K562 (cell line): Measurements from ENCODE around the gene PIK3R1. TPM values are rescaled to one million over a fixed set of nuclear protein-coding genes. Genes with fewer than 3 reads are reported as not detected.

Experiments
- ATAC-seq: fragments of 200-7000 bp; cut with Tn5 transposase; 3 replicates; pipeline ENCODE4 v1.9.1; 2020; ENCODE audit warnings: moderate library complexity
- BruUV-seq: library from RNA; stranded (reverse); fragments of 400-500 nt; replicated peaks from 2 replicates; lab custom pipeline; 2021; lab: Mats Ljungman, UMichigan
- CTCF ChIA-PET: fragments of 300-600 bp; formaldehyde crosslinking; extraction: SDS; loops from one replicate; lab custom pipeline; 2021; ENCODE audit warnings: low intra/inter-chr PET ratio; lab: Yijun Ruan, JAX
- POLR2A ChIA-PET: fragments of 300-600, 350-650 bp; sonication (Branson Sonifier 250); formaldehyde crosslinking; extraction: SDS; loops from one replicate; lab custom pipeline; 2021; ENCODE audit warnings: antibody characterized with exemption, inconsistent platforms; lab: Yijun Ruan, JAX
- DNase-seq, 4 experiments: peaks; one replicate each; pipeline versions ENCODE4 v3.0.0 to v3.0.0-alpha.2; 2011 to 2018; ENCODE audit warnings: low spot score in 3 of 4, mixed read lengths in 3 of 4; ENCODE audit errors: extremely low read depth in 1 of 4
- FAIRE-seq: peaks from 2 replicates; lab custom pipeline; 2011; peaks lifted over from hg19 to GRCh38; lab: Jason Lieb, UNC
- H2AFZ ChIP-seq: 2 replicates; pipeline ENCODE4 v1.6.0; 2011; ENCODE audit warnings: low read depth, low read length, control low read depth, inconsistent platforms
- H3K27ac ChIP-seq: fragments of 200-600 bp; 3 replicates; pipeline ENCODE4 v1.8.0; 2011; ENCODE audit warnings: low read depth, mild to moderate bottlenecking, control low read depth, inconsistent platforms, low read length, moderate library complexity, mixed read lengths; ENCODE audit errors: extremely low read depth
- H3K27me3 ChIP-seq, 2 experiments: fragments of 300-600 bp in 1 of 2; 2 replicates in 1 of 2; 3 replicates in 1 of 2; pipeline versions ENCODE4 v1.6.0 to v1.8.0; 2011; ENCODE audit warnings: inconsistent platforms in 2 of 2, low read length in 2 of 2, mild to moderate bottlenecking in 1 of 2, mixed read lengths in 1 of 2, moderate library complexity in 1 of 2; ENCODE audit not compliant: control insufficient read depth in 2 of 2, insufficient read depth in 2 of 2
- H3K36me3 ChIP-seq: fragments of 300-600 bp; 3 replicates; pipeline ENCODE4 v1.8.0; 2011; ENCODE audit warnings: mild to moderate bottlenecking, low read length, inconsistent platforms; ENCODE audit not compliant: control insufficient read depth, insufficient read depth
- H3K4me1 ChIP-seq, 2 experiments: fragments of 200-600 bp in 1 of 2; replicated peaks in 1 of 2; 2 replicates in 1 of 2; 3 replicates in 1 of 2; pipeline versions ENCODE4 v1.5.1 to v1.8.0; 2011; ENCODE audit warnings: inconsistent platforms in 2 of 2, low read length in 2 of 2, mild to moderate bottlenecking in 1 of 2, mixed read lengths in 1 of 2, moderate library complexity in 1 of 2; ENCODE audit not compliant: control insufficient read depth in 2 of 2, insufficient read depth in 2 of 2
- H3K4me2 ChIP-seq: 2 replicates; pipeline ENCODE4 v1.6.1; 2011; ENCODE audit warnings: low read length, control low read depth, inconsistent platforms, mixed read lengths; ENCODE audit not compliant: insufficient read depth
- H3K4me3 ChIP-seq: fragments of 200-600 bp; sonication (generic), shearing (Covaris generic); 2 replicates; pipeline ENCODE4 v1.5.1; 2016; ENCODE audit warnings: control low read depth, inconsistent platforms
- H3K79me2 ChIP-seq: fragments of 200-600 bp; 3 replicates; pipeline ENCODE4 v1.8.0; 2011; ENCODE audit warnings: low read length, inconsistent platforms; ENCODE audit not compliant: control insufficient read depth, insufficient read depth
- H3K9ac ChIP-seq, 2 experiments: 2 replicates each; pipeline versions ENCODE4 v1.6.0 to v1.6.1; 2011; ENCODE audit warnings: low read depth in 2 of 2, low read length in 2 of 2, control low read depth in 1 of 2, inconsistent platforms in 1 of 2, mild to moderate bottlenecking in 1 of 2, mixed read lengths in 1 of 2; ENCODE audit not compliant: insufficient read depth in 1 of 2
- H3K9me1 ChIP-seq: one replicate; pipeline ENCODE4 v1.6.0; 2011; ENCODE audit warnings: inconsistent platforms, mild to moderate bottlenecking, low read length, moderate library complexity; ENCODE audit not compliant: control insufficient read depth, insufficient read depth
- H3K9me3 ChIP-seq: replicated peaks from 2 replicates; pipeline ENCODE4 v1.5.1; 2011; ENCODE audit warnings: low read depth, low read length, inconsistent platforms; ENCODE audit not compliant: control insufficient read depth, insufficient read depth
- H4K20me1 ChIP-seq: replicated peaks from 2 replicates; pipeline ENCODE4 v1.6.1; 2011; ENCODE audit warnings: low read length, inconsistent platforms, mixed read lengths; ENCODE audit not compliant: control insufficient read depth, insufficient read depth
- CTBP1 ChIP-seq: fragments of 450-650 bp; IDR thresholded peaks from 2 replicates; pipeline ENCODE4 v1.6.1; 2016; ENCODE audit warnings: borderline replicate concordance
- LARP7 ChIP-seq: fragments of 450-650 bp; IDR thresholded peaks from 2 replicates; pipeline ENCODE4 v1.6.1; 2016
- MYNN ChIP-seq, 2 experiments: sonication (generic); formaldehyde crosslinking in 1 of 2; IDR thresholded peaks; 2 replicates each; pipeline versions ENCODE4 v1.5.0 to v1.6.1; 2016 to 2020; ENCODE audit warnings: antibody characterized with exemption in 1 of 2, missing genetic modification reagents in 1 of 2
- ZBED1 ChIP-seq: IDR thresholded peaks from 2 replicates; pipeline ENCODE4 v1.6.1; 2014
- ZNF12 ChIP-seq: sonication (generic); formaldehyde crosslinking; IDR thresholded peaks from 2 replicates; pipeline ENCODE4 v1.4.0; 2020; ENCODE audit warnings: mild to moderate bottlenecking, missing genetic modification reagents
- ZNF121 ChIP-seq: sonication (generic); formaldehyde crosslinking; conservative IDR thresholded peaks from 2 replicates; pipeline ENCODE4 v1.8.0; 2022; ENCODE audit warnings: missing genetic modification reagents
- WGBS: fragments of 100-300 bp; shearing (Covaris generic); methylation state at CpG from one replicate; pipeline ENCODE4 v1.1.6; 2016; ENCODE audit warnings: low coverage, mixed read lengths; ENCODE audit not compliant: insufficient coverage; ENCODE audit errors: missing lambda C conversion rate; 5-methylcytosine and 5-hydroxymethylcytosine counted together
- in situ Hi-C: fragments of 300-500 bp; cut with MboI; formaldehyde crosslinking; loops from 4 replicates; pipeline ENCODE4 v1.15.0; 2018; ENCODE audit warnings: inconsistent platforms, mixed read lengths
- intact Hi-C: fragments of 100-400 bp; cut with micrococcal nuclease; formaldehyde crosslinking; loops from 2 replicates; pipeline ENCODE4 v1.14.2; 2022
- polyA plus RNA-seq, 8 experiments: library from polyadenylated mRNA; depleted of rRNA in 4 of 8; stranded (reverse) in 5 of 8; unstranded in 3 of 8; fragments of >200 nt; fragmentation: Nextera tagmentation in 2 of 8; fragmentation: Illumina TruSeq in 1 of 8; extraction: Ambion mirVana in 2 of 8; extraction: Trizol in 1 of 8; gene quantifications; 2 replicates each; pipeline versions ENCODE4 v1.2.1 to v1.2.3, GENCODE V29; 2011 to 2014; ENCODE audit warnings: inconsistent platforms in 1 of 8, missing spikeins in 1 of 8
- total RNA-seq, 7 experiments: library from RNA; depleted of rRNA in 6 of 7; stranded (reverse); fragments of >200 nt in 6 of 7; fragmentation: Illumina TruSeq in 2 of 7; extraction: Trizol in 2 of 7; gene quantifications; 2 replicates each; pipeline versions ENCODE4 v1.2.1 to v1.2.3, GENCODE V29; 2011 to 2021; ENCODE audit warnings: low replicate concordance in 1 of 7
- TF ChIP-seq, protein P1 (sequence below): fragments of 200-400 bp; formaldehyde crosslinking; IDR thresholded peaks from 2 replicates; pipeline ENCODE4 v1.6.1; 2017; ENCODE audit warnings: mild to moderate bottlenecking, low read depth, low read length, moderate library complexity
- TF ChIP-seq, protein P2 (sequence below): fragments of 250-450 bp; sonication (Bioruptor Pico); IDR thresholded peaks from 2 replicates; pipeline ENCODE4 v1.6.1; 2021; ENCODE audit warnings: mild to moderate bottlenecking
- TF ChIP-seq, protein P3 (sequence below): sonication (generic); formaldehyde crosslinking; IDR thresholded peaks from 2 replicates; pipeline ENCODE4 v1.4.0; 2020; ENCODE audit warnings: mild to moderate bottlenecking, missing genetic modification reagents
- TF ChIP-seq, protein P4 (sequence below): fragments of 250-450 bp; sonication (Bioruptor Pico); IDR thresholded peaks from 2 replicates; pipeline ENCODE4 v1.8.0; 2022; ENCODE audit warnings: inconsistent platforms

PIK3R1 gene
- total and polyA plus RNA-seq, 9 of the 15 experiments (the other 6 are each of a cell fraction or from before 2014, with no cell fraction given) = 1.1 to 9.7 (median 4.8) TPM

DNA sequence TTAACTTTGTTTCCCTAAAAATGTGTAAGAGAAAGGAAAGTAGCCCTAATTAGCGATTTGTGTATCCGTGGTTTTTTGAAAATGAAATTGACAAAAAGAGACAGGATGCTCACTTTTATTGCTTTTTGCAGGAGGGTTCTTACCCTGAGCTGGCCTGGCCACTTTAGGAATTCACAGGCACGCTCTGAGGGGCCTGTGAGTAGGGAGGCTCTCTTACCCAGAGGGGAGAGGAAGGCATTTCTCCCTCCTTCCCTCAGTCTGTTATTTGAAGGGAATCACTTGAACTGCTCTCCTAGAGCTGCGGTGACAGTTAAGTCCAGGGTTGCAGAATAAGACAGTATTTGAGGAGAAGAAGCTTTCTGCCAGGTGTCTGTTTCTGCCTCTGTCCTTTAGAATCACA is 16.7 kb downstream of the PIK3R1 start:
- TF ChIP-seq CTBP1 (no peak), ZNF12 (CRISPR knock-in tag) (no peak), LARP7 (no peak), MYNN (IDR thresholded peaks at IDR 0.05) (no peak), MYNN (CRISPR knock-in tag; IDR thresholded peaks at IDR 0.05) (no peak), ZBED1 (no peak), ZNF121 (CRISPR knock-in tag) (no peak)
- TF ChIP-seq, protein P1, sequence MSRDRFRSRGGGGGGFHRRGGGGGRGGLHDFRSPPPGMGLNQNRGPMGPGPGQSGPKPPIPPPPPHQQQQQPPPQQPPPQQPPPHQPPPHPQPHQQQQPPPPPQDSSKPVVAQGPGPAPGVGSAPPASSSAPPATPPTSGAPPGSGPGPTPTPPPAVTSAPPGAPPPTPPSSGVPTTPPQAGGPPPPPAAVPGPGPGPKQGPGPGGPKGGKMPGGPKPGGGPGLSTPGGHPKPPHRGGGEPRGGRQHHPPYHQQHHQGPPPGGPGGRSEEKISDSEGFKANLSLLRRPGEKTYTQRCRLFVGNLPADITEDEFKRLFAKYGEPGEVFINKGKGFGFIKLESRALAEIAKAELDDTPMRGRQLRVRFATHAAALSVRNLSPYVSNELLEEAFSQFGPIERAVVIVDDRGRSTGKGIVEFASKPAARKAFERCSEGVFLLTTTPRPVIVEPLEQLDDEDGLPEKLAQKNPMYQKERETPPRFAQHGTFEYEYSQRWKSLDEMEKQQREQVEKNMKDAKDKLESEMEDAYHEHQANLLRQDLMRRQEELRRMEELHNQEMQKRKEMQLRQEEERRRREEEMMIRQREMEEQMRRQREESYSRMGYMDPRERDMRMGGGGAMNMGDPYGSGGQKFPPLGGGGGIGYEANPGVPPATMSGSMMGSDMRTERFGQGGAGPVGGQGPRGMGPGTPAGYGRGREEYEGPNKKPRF = no peak
- TF ChIP-seq, protein P2, sequence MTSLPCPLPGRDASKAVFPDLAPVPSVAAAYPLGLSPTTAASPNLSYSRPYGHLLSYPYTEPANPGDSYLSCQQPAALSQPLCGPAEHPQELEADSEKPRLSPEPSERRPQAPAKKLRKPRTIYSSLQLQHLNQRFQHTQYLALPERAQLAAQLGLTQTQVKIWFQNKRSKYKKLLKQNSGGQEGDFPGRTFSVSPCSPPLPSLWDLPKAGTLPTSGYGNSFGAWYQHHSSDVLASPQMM = no peak
- TF ChIP-seq, protein P3, sequence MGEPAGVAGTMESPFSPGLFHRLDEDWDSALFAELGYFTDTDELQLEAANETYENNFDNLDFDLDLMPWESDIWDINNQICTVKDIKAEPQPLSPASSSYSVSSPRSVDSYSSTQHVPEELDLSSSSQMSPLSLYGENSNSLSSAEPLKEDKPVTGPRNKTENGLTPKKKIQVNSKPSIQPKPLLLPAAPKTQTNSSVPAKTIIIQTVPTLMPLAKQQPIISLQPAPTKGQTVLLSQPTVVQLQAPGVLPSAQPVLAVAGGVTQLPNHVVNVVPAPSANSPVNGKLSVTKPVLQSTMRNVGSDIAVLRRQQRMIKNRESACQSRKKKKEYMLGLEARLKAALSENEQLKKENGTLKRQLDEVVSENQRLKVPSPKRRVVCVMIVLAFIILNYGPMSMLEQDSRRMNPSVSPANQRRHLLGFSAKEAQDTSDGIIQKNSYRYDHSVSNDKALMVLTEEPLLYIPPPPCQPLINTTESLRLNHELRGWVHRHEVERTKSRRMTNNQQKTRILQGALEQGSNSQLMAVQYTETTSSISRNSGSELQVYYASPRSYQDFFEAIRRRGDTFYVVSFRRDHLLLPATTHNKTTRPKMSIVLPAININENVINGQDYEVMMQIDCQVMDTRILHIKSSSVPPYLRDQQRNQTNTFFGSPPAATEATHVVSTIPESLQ = no peak
- TF ChIP-seq, protein P4, sequence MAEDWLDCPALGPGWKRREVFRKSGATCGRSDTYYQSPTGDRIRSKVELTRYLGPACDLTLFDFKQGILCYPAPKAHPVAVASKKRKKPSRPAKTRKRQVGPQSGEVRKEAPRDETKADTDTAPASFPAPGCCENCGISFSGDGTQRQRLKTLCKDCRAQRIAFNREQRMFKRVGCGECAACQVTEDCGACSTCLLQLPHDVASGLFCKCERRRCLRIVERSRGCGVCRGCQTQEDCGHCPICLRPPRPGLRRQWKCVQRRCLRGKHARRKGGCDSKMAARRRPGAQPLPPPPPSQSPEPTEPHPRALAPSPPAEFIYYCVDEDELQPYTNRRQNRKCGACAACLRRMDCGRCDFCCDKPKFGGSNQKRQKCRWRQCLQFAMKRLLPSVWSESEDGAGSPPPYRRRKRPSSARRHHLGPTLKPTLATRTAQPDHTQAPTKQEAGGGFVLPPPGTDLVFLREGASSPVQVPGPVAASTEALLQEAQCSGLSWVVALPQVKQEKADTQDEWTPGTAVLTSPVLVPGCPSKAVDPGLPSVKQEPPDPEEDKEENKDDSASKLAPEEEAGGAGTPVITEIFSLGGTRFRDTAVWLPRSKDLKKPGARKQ (CRISPR knock-in tag) = no peak
- intact Hi-C loops = no loop called here
- POLR2A ChIA-PET = interaction anchor here (0.6 kb wide), 1 partner anchor 11 kb away, joined by 3 read pairs; no protein-coding TSS in a partner anchor
- CTCF ChIA-PET = no interaction called here
- 39% methylated on average over 4 of the region's 4 CpGs for WGBS
- no peaks in the 10 kb centered on the region for H3K27me3 ChIP-seq
- ATAC-seq (no peak), FAIRE-seq (no peak), DNase-seq (no peak)
- no peaks in the 10 kb centered on the region for H3K9me1 ChIP-seq
- H3K4me2 ChIP-seq = no peak overlapping the region
- in situ Hi-C loops = no loop called here
- no peak overlapping the region for H3K27ac ChIP-seq
- no peaks in the 10 kb centered on the region for H3K4me1 ChIP-seq
- H4K20me1 ChIP-seq = peaks cover 13% of the 10 kb centered on the region; the same call in 1 of the 2 replicates
- H3K79me2 ChIP-seq = no peaks in the 10 kb centered on the region
- no peaks in the 10 kb centered on the region for H3K9me3 ChIP-seq
- no peak overlapping the region for H2AFZ ChIP-seq
- H3K36me3 ChIP-seq = no peaks in the 10 kb centered on the region
- BruUV-seq = no TSS peak
- H3K4me3 ChIP-seq = no peak overlapping the region
- H3K9ac ChIP-seq = no peak overlapping the region
